Parathyroid adenoma (tissue), 2 donors: ENCODE data around the gene TRIM40.

Source experiments
- H2AFZ ChIP-seq: fragments of 300-600 bp; sonication (generic); one replicate; pipeline ENCODE4 v1.7.0; 2017; ENCODE audit warnings: antibody characterized with exemption, mild to moderate bottlenecking
- H3K27ac ChIP-seq: fragments of 300-600 bp; sonication (generic); one replicate; pipeline ENCODE4 v1.7.0; 2017
- H3K27me3 ChIP-seq: fragments of 300-600 bp; sonication (generic); one replicate; pipeline ENCODE4 v1.7.0; 2017; ENCODE audit warnings: low read length; ENCODE audit not compliant: control insufficient read depth, insufficient read depth
- H3K36me3 ChIP-seq: fragments of 300-600 bp; sonication (generic); one replicate; pipeline ENCODE4 v1.7.0; 2017; ENCODE audit warnings: low read length; ENCODE audit not compliant: control insufficient read depth, insufficient read depth
- H3K4me1 ChIP-seq: fragments of 300-600 bp; sonication (generic); one replicate; pipeline ENCODE4 v1.7.0; 2017; ENCODE audit warnings: control low read depth
- H3K4me2 ChIP-seq: fragments of 300-600 bp; sonication (generic); one replicate; pipeline ENCODE4 v1.7.0; 2017; ENCODE audit warnings: low read length
- H3K4me3 ChIP-seq: fragments of 300-600 bp; sonication (generic); one replicate; pipeline ENCODE4 v1.7.0; 2017; ENCODE audit warnings: low read depth, low read length
- H3K79me2 ChIP-seq: fragments of 300-600 bp; sonication (generic); one replicate; pipeline ENCODE4 v1.7.0; 2017; ENCODE audit warnings: control low read depth
- H3K9ac ChIP-seq: fragments of 300-600 bp; sonication (generic); one replicate; pipeline ENCODE4 v1.7.0; 2017; ENCODE audit warnings: mild to moderate bottlenecking
- H3K9me3 ChIP-seq: fragments of 300-600 bp; sonication (generic); one replicate; pipeline ENCODE4 v1.7.0; 2017; ENCODE audit warnings: low read length; ENCODE audit not compliant: control insufficient read depth
- CTCF ChIP-seq: fragments of 300-600 bp; sonication (generic); IDR thresholded peaks from one replicate; pipeline ENCODE4 v1.7.0; 2017; ENCODE audit warnings: antibody characterized with exemption, mild to moderate bottlenecking
- donor health status: primary hyperparathyroidism.

TRIM40 gene

GRCh38 chr6:30142665-30143064 is 6.7 kb downstream of the TRIM40 start:
- H3K27me3 ChIP-seq: no peaks in the 10 kb centered on the region
- H3K9ac ChIP-seq: no peak overlapping the region
- H3K27ac ChIP-seq: no peak overlapping the region
- H3K9me3 ChIP-seq: no peaks in the 10 kb centered on the region
- H3K79me2 ChIP-seq: no peaks in the 10 kb centered on the region
- H3K4me2 ChIP-seq: no peak overlapping the region
- no peak for TF ChIP-seq CTCF
- H3K36me3 ChIP-seq: no peaks in the 10 kb centered on the region
- no peak overlapping the region for H3K4me3 ChIP-seq
- H3K4me1 ChIP-seq: no peaks in the 10 kb centered on the region
- H2AFZ ChIP-seq: no peak overlapping the region

- Histone ChIP-seq H3K36me3 (no peaks in the 10 kb centered on the region), H3K9me3 (no peaks in the 10 kb centered on the region), H3K4me2 (no peak overlapping the region), H3K79me2 (no peaks in the 10 kb centered on the region), H3K4me3 (no peak overlapping the region), H3K4me1 (no peaks in the 10 kb centered on the region), H3K9ac (no peak overlapping the region), H3K27me3 (no peaks in the 10 kb centered on the region), H2AFZ (no peak overlapping the region), H3K27ac (no peak overlapping the region)
- TF ChIP-seq CTCF: no peak
These were observed 7.8 kb downstream of the TRIM40 start for GRCh38 chr6:30143780-30144179.

GRCh38 chr6:30144811-30145210 is 8.9 kb downstream of the TRIM40 start:
- H3K79me2 ChIP-seq: no peaks in the 10 kb centered on the region
- no peaks in the 10 kb centered on the region for H3K4me1 ChIP-seq
- H3K9me3 ChIP-seq: no peaks in the 10 kb centered on the region
- no peaks in the 10 kb centered on the region for H3K27me3 ChIP-seq
- H3K4me2 ChIP-seq: no peak overlapping the region
- no peak for TF ChIP-seq CTCF
- H3K9ac ChIP-seq: no peak overlapping the region
- H3K4me3 ChIP-seq: no peak overlapping the region
- no peak overlapping the region for H2AFZ ChIP-seq
- no peaks in the 10 kb centered on the region for H3K36me3 ChIP-seq
- no peak overlapping the region for H3K27ac ChIP-seq

GRCh38 chr6:30145818-30146217 is 9.9 kb downstream of the TRIM40 start:
- no peaks in the 10 kb centered on the region for H3K27me3 ChIP-seq
- H3K27ac ChIP-seq: no peak overlapping the region
- H3K9me3 ChIP-seq: no peaks in the 10 kb centered on the region
- no peaks in the 10 kb centered on the region for H3K79me2 ChIP-seq
- H3K4me2 ChIP-seq: no peak overlapping the region
- H3K4me1 ChIP-seq: no peaks in the 10 kb centered on the region
- no peak overlapping the region for H2AFZ ChIP-seq
- no peak overlapping the region for H3K4me3 ChIP-seq
- no peaks in the 10 kb centered on the region for H3K36me3 ChIP-seq
- no peak overlapping the region for H3K9ac ChIP-seq
- TF ChIP-seq CTCF: no peak

GRCh38 chr6:30147096-30147495 is 11.2 kb downstream of the TRIM40 start:
- H3K4me3 ChIP-seq: no peak overlapping the region
- no peaks in the 10 kb centered on the region for H3K4me1 ChIP-seq
- H2AFZ ChIP-seq: no peak overlapping the region
- no peaks in the 10 kb centered on the region for H3K79me2 ChIP-seq
- H3K27ac ChIP-seq: no peak overlapping the region
- H3K9ac ChIP-seq: no peak overlapping the region
- H3K36me3 ChIP-seq: no peaks in the 10 kb centered on the region
- no peaks in the 10 kb centered on the region for H3K27me3 ChIP-seq
- TF ChIP-seq CTCF: no peak
- no peak overlapping the region for H3K4me2 ChIP-seq
- no peaks in the 10 kb centered on the region for H3K9me3 ChIP-seq
